RWPE1 (cell line): Measurements from ENCODE around the gene RFX1.

ENCODE experiments used
- CTCF ChIA-PET: fragments of 350-600 bp; sonication (Branson Sonifier 250); formaldehyde crosslinking; extraction: SDS; loops from one replicate; lab custom pipeline; 2021; lab: Yijun Ruan, JAX
- POLR2A ChIA-PET: fragments of 400-600 bp; formaldehyde crosslinking; extraction: SDS; loops from one replicate; lab custom pipeline; 2020; ENCODE audit warnings: antibody characterized with exemption; ENCODE audit not compliant: low non-redundant PET; lab: Yijun Ruan, JAX
- DNase-seq: peaks from one replicate; pipeline ENCODE4 v3.0.0; 2012; ENCODE audit warnings: low spot score
- H3K27ac ChIP-seq: fragments of 450-650 bp; 2 replicates; pipeline ENCODE4 v1.5.1; 2017
- TF ChIP-seq, protein P1 (sequence below): fragments of 450-650 bp; conservative IDR thresholded peaks from 2 replicates; pipeline ENCODE4 v1.5.1; 2017; ENCODE audit warnings: low read depth, mild to moderate bottlenecking

The RFX1 gene

DNA sequence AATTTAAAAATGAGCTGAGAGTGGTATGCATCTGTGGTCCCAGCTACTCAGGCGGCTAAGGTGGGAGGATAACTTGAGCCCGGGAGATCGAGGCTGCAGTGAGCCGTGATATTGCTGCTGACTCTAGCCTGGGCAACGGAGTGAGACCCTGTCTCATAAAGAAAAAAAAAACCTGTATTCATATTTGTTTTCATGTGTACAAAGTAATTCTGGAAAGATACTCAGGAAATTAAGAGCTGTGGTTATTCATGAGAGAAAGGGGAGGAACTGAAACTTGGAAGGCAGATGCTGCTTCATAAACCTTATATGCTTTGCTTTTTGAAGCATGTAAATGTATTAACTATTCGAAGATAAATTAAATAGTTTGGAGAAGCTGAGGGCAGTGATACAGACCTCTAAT is 13.0 kb upstream of the RFX1 start:
- no peak for DNase-seq
- TF ChIP-seq, protein P1, sequence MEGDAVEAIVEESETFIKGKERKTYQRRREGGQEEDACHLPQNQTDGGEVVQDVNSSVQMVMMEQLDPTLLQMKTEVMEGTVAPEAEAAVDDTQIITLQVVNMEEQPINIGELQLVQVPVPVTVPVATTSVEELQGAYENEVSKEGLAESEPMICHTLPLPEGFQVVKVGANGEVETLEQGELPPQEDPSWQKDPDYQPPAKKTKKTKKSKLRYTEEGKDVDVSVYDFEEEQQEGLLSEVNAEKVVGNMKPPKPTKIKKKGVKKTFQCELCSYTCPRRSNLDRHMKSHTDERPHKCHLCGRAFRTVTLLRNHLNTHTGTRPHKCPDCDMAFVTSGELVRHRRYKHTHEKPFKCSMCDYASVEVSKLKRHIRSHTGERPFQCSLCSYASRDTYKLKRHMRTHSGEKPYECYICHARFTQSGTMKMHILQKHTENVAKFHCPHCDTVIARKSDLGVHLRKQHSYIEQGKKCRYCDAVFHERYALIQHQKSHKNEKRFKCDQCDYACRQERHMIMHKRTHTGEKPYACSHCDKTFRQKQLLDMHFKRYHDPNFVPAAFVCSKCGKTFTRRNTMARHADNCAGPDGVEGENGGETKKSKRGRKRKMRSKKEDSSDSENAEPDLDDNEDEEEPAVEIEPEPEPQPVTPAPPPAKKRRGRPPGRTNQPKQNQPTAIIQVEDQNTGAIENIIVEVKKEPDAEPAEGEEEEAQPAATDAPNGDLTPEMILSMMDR = no peak
- ChIA-PET CTCF (interaction anchor here (0.5 to 1.0 kb wide), 4 partner anchors 30 to 934 kb away, joined by 3 read pairs; no protein-coding TSS in a partner anchor), POLR2A (interaction anchor here (1.2 kb wide), 1 partner anchor 12 kb away, joined by 3 read pairs; no protein-coding TSS in a partner anchor)
- H3K27ac ChIP-seq = no peak overlapping the region

DNA sequence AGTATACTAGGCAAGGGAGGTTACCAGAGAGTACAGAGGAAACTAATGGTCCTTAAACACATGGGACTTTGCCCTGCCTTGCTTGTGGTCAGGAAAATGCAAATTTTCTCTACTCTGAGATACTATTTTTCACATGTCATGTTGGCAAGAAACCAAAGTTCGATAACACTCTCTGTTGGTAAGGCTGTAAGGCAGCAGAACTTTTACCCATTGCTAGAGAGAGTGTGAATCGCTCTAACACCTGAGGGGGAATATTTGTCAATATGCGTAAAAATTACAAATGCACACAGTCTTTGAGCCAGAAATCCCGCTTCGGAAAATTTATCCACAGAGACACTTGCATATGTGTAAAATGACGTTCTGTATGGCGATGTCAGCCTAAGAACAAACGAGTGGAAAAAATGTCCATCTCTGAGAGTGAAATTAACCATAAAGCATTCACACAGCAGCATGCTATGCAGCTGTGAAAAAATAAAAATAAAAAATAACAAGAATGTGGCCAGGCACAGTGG is 9.5 kb upstream of the RFX1 start:
- H3K27ac ChIP-seq = no peak overlapping the region
- ChIA-PET CTCF (no interaction called here), POLR2A (no interaction called here)
- DNase-seq = no peak
- TF ChIP-seq, protein P1 = no peak

DNA sequence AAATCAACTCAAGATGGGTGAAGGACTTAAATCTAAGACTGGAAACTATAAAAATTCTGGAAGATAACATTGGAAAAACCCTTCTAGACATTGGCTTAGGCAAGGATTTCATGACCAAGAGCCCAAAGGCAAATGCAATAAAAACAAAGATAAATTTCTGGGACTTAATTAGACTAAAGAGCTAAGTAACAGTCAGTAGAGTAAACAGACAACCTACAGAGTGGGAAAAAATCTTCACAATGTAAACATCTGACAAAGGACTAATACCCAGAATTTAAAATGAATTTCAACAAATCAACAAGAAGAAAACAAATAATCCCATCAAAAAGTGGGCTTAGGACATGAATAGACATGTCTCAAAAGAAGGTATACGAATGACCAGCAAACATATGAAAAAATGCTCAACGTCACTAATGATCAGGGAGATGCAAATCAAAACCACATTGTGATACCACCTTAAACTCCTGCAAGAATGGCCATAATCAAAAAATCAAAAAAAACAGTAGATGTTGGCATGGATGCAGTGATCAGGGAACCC is 6.3 kb upstream of the RFX1 start:
- TF ChIP-seq, protein P1 = no peak
- no peak for DNase-seq
- H3K27ac ChIP-seq = no peak overlapping the region
- CTCF ChIA-PET = no interaction called here
- POLR2A ChIA-PET = no interaction called here

- POLR2A ChIA-PET = interaction anchor here (0.5 to 1.0 kb wide), 3 partner anchors 12 to 179 kb away, joined by 3 to 5 read pairs (median 3); no protein-coding TSS in a partner anchor
- H3K27ac ChIP-seq = peak overlapping the region; percentile 93
- peak; percentile 79 for DNase-seq
- TF ChIP-seq, protein P1 = no peak
- CTCF ChIA-PET = no interaction called here
Observed at GRCh38 chr19:14006766-14007562, 844 bp upstream of the RFX1 start.

- ChIA-PET POLR2A (interaction anchor here (1.0 kb wide), 1 partner anchor 24 kb away, joined by 3 read pairs; no protein-coding TSS in a partner anchor), CTCF (interaction anchor here (0.6 kb wide), 1 partner anchor 394 kb away, joined by 3 read pairs; no protein-coding TSS in a partner anchor)
- H3K27ac ChIP-seq = peak overlapping the region; percentile 93
- peak; percentile 91 for DNase-seq
- TF ChIP-seq, protein P1 = no peak
Observed at GRCh38 chr19:14005349-14006084, 603 bp downstream of the RFX1 start.
